CD4-positive, alpha-beta T cell treated with Interferon alpha-2 for 1 hour (primary cell): ENCODE measurements around the gene STK31.
"Not testable (repeated sequence)": the region's sequence is repeated elsewhere in the genome, so short reads cannot be mapped to it uniquely, and the experiment has no call there.

Experiments used
- DNase-seq, 2 donors: peaks; one replicate each; pipeline ENCODE4 v3.0.0-alpha.2; 2020 to 2022

The STK31 gene

GRCh38 chr7:23714579-23714978 lies 4.6 kb downstream of the STK31 start:
- no peak for DNase-seq

GRCh38 chr7:23715099-23715498 lies 5.1 kb downstream of the STK31 start:
- no peak for DNase-seq

- DNase-seq = no peak
Measured at GRCh38 chr7:23717788-23718187, 7.8 kb downstream of the STK31 start.

- DNase-seq = no peak
Measured at GRCh38 chr7:23721456-23721855, 11.4 kb downstream of the STK31 start.

GRCh38 chr7:23722587-23723216 lies 12.7 kb downstream of the STK31 start:
- DNase-seq = not testable (repeated sequence)

- DNase-seq = not testable (repeated sequence)
Measured at GRCh38 chr7:23724113-23724512, 14.1 kb downstream of the STK31 start.

GRCh38 chr7:23742051-23742450 lies 32.0 kb downstream of the STK31 start:
- no peak for DNase-seq

GRCh38 chr7:23743226-23743625 lies 33.2 kb downstream of the STK31 start:
- no peak for DNase-seq

GRCh38 chr7:23746629-23747028 lies 36.6 kb downstream of the STK31 start:
- no peak for DNase-seq

- DNase-seq = no peak
Measured at GRCh38 chr7:23751852-23752251, 41.8 kb downstream of the STK31 start.

GRCh38 chr7:23758839-23759238 lies 48.8 kb downstream of the STK31 start:
- not testable (repeated sequence) for DNase-seq

- no peak for DNase-seq
Measured at GRCh38 chr7:23759671-23760391, 49.8 kb downstream of the STK31 start.

- no peak for DNase-seq
Measured at GRCh38 chr7:23765943-23766342, 55.9 kb downstream of the STK31 start.

GRCh38 chr7:23767514-23767913 lies 57.5 kb downstream of the STK31 start:
- DNase-seq = no peak

- no peak for DNase-seq
Measured at GRCh38 chr7:23768022-23768421, 58.0 kb downstream of the STK31 start.

- not testable (repeated sequence) for DNase-seq
Measured at GRCh38 chr7:23779185-23779800, 69.3 kb downstream of the STK31 start.

- DNase-seq = no peak
Measured at GRCh38 chr7:23783115-23783514, 73.1 kb downstream of the STK31 start.

- no peak for DNase-seq
Measured at GRCh38 chr7:23787272-23787671, 77.3 kb downstream of the STK31 start.

GRCh38 chr7:23788843-23789242 lies 78.8 kb downstream of the STK31 start:
- no peak for DNase-seq

- no peak for DNase-seq
Measured at GRCh38 chr7:23791721-23792120, 81.7 kb downstream of the STK31 start.

GRCh38 chr7:23802720-23803397 lies 92.8 kb downstream of the STK31 start:
- no peak for DNase-seq

- no peak for DNase-seq
Measured at GRCh38 chr7:23804707-23805106, 94.7 kb downstream of the STK31 start.

GRCh38 chr7:23808421-23808820 lies 98.4 kb downstream of the STK31 start:
- no peak for DNase-seq

- no peak for DNase-seq
Measured at GRCh38 chr7:23810099-23810498, 100.1 kb downstream of the STK31 start.
